ENCODE data around the gene PPP1R12B.
"Not testable (repeated sequence)": the region's sequence is repeated elsewhere in the genome, so short reads cannot be mapped to it uniquely, and the experiment has no call there.

Gene PPP1R12B

GRCh38 chr1:202565890-202566602 is 217.5 kb downstream of the PPP1R12B start:
- no peak for DNase-seq

GRCh38 chr1:202567738-202568137 is 219.2 kb downstream of the PPP1R12B start:
- no peak for DNase-seq

- DNase-seq, result no peak
Observed at GRCh38 chr1:202568410-202568809, 219.9 kb downstream of the PPP1R12B start.

GRCh38 chr1:202568826-202569225 is 220.3 kb downstream of the PPP1R12B start:
- DNase-seq, result no peak

- DNase-seq, result no peak
Observed at GRCh38 chr1:202569393-202570322, 221.2 kb downstream of the PPP1R12B start.

GRCh38 chr1:202571719-202572339 is 223.3 kb downstream of the PPP1R12B start:
- DNase-seq, result peak; percentile 13

GRCh38 chr1:202572867-202573266 is 224.4 kb downstream of the PPP1R12B start:
- DNase-seq, result no peak

GRCh38 chr1:202575918-202576653 is 227.6 kb downstream of the PPP1R12B start:
- DNase-seq, result no peak

- no peak for DNase-seq
Observed at GRCh38 chr1:202576816-202577215, 228.3 kb downstream of the PPP1R12B start.

- no peak for DNase-seq
Observed at GRCh38 chr1:202577381-202577780, 228.9 kb downstream of the PPP1R12B start.

GRCh38 chr1:202578001-202578504 is 229.6 kb downstream of the PPP1R12B start:
- DNase-seq, result no peak

- no peak for DNase-seq
Observed at GRCh38 chr1:202578565-202578964, 230.1 kb downstream of the PPP1R12B start.

GRCh38 chr1:202579806-202580205 is 231.3 kb downstream of the PPP1R12B start:
- DNase-seq, result no peak

GRCh38 chr1:202580619-202581018 is 232.1 kb downstream of the PPP1R12B start:
- DNase-seq, result no peak

- DNase-seq, result not testable (repeated sequence)
Observed at GRCh38 chr1:202582350-202582749, 233.9 kb downstream of the PPP1R12B start.

- DNase-seq, result no peak
Observed at GRCh38 chr1:202584707-202585589, 236.4 kb downstream of the PPP1R12B start.

- DNase-seq, result no peak
Observed at GRCh38 chr1:202585590-202585933, 237.1 kb downstream of the PPP1R12B start.

- DNase-seq, result no peak
Observed at GRCh38 chr1:202586018-202586821, 237.7 kb downstream of the PPP1R12B start.

- DNase-seq, result no peak
Observed at GRCh38 chr1:202586871-202587270, 238.4 kb downstream of the PPP1R12B start.

GRCh38 chr1:202587859-202588485 is 239.5 kb downstream of the PPP1R12B start:
- no peak for DNase-seq

Measured in stimulated activated CD4-positive, alpha-beta T cell treated with anti-CD3 and anti-CD28 coated beads, Interleukin-4, amount 100 ng/mL, for 24 hours (primary cell).